GM12873 (cell line): ENCODE data around the gene CD19.
A peak's percentile ranks its signal among the peaks of the same experiment; 100 is the strongest.

Source experiments
- CTCF ChIP-seq: IDR thresholded peaks from 2 replicates; pipeline ENCODE4 v1.5.1; 2012; ENCODE audit warnings: low read depth, mild to moderate bottlenecking, moderate library complexity, low read length, control low read depth; ENCODE audit not compliant: insufficient read depth; ENCODE audit errors: missing control alignments

CD19 gene

GRCh38 chr16:28924399-28924761 lies 7.4 kb upstream of the CD19 start:
- TF ChIP-seq CTCF = peak; percentile 34

DNA sequence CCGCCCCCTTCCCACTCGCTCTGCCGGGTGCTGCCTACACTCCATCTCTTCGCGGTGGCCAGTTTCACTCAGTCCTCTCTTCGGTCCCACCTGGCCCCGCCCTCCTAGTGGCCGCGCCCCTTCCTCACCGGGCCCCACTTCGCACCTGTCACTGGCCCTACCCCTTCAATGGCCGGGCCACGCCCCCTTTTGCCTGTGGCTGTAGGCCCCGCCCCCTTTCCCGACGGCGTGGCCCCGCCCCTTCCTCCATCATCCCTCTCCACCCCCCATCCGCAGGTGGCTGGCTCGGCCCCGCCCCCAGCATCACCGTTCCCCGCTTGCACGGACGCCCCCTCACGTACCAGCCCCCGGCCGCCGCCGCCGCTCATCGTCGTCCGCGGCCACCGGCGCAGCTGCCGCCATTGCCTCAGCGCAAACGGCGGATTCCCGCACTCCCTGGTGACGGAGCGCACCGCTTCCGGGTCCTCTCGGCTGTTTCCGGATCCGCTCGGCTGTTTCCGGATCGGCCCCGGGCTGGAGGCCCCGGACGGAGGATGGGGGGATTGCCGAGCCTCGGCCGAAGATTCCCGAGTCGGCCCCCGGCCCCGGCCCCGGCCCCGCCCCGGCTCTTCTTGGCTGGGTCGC lies 6.9 kb upstream of the CD19 start, which contains the start of gene RABEP2:
RABEP2 (minus strand) TSS at position 477 of the 624 bp plus-strand sequence; CDS start at position 402, 75 bp downstream.
- no peak for TF ChIP-seq CTCF

DNA sequence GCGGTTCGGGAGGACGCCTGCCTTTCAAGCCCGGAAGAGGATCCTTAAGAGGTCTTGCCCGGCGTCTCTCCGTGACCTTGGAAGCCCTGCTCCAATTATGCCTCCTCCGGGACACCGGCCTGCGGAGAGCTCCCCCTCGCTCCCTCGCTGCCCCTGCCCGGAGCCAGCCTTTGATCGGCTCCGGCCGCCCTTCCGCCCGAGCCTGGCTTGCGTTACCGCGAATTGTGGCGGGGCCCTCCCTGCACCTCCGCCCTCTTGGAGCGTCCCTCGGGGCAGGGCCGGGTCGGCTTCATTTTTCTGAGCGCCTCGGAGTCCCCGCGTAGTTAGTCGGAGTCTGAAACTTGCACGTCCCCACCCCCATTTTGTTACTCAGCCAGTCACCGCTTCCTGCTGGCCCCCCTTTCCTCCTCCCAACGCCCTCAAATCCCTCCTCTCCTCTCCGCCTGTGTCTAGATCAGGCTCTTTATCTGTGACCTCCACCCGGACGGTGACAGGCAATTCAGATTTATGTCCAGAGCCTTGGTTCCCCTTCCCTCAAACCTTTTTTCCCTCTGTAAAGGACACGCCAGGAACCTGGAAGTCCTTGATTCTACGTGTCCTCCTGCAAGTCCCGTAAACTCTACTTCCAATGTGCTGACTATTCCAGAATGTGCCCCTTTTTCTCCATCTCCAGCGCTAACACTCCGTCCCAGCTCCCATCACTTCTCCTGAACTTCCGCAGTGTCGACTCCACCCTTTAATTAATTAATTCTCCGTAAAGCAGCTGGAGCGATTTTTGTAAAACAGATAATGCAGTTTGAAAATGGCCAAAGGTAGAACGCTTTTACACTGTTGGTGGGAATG lies 6.2 kb upstream of the CD19 start:
- TF ChIP-seq CTCF = no peak

DNA sequence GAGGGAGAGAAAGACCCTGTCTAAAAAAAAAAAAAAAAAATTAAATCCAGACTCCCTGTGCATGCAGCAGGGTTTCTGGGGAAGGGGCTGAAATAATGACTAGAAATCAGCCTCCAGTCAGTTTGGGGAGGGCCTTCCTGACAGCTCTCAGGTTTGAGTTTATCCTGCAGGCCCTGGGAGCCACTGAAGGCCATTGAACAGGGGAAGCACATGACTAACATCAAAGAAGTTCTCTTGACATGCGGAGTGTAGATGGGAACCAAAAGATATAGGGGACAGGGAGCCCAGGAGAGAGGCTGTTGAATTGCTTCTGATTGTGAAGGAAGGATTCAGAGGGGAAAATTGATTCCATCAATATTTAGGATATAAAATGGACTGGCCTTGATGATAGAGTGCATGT lies 4.0 kb upstream of the CD19 start:
- TF ChIP-seq CTCF = no peak

DNA sequence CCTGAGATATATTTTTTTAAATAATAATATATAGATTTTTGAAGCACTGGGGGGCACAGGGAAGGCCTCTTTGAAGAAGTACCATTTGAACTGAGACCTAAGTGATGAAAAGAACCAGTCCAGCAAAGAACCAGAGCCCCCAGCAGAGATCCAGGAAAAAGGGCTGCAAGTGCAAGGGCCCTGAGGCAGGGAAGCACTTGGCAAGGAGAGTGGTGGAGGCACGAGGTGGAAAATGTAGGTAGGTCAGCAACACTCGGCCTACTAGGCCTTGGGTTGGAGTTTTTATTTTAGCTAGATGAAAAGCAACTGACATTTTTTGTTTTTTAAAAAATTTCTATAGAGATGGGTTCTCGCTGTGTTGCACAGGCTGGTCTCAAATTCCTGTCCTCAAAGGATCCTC lies 1.6 kb upstream of the CD19 start:
- TF ChIP-seq CTCF = no peak

- no peak for TF ChIP-seq CTCF
Measured at GRCh38 chr16:28930652-28931051, 1.1 kb upstream of the CD19 start.

- no peak for TF ChIP-seq CTCF
Measured at GRCh38 chr16:28932339-28933141, 769 bp downstream of the CD19 start.
